Nephron progenitor cell (in vitro differentiated cells): Measurements from ENCODE around the gene SH3RF2.

Experiments
- DNase-seq: peaks from one replicate; pipeline ENCODE4 v3.0.0; 2021
- H3K27ac Mint-ChIP-seq: 2 replicates; pipeline ENCODE4 v1.8.0; 2021; ENCODE audit warnings: mild to moderate bottlenecking, moderate library complexity, mixed read lengths
- H3K27me3 Mint-ChIP-seq: 2 replicates; pipeline ENCODE4 v1.8.0; 2021; ENCODE audit warnings: mild to moderate bottlenecking, low read depth, mixed read lengths; ENCODE audit not compliant: poor library complexity
- H3K36me3 Mint-ChIP-seq: 2 replicates; pipeline ENCODE4 v1.8.0; 2021; ENCODE audit warnings: low read depth, mixed read lengths
- H3K4me1 Mint-ChIP-seq: 2 replicates; pipeline ENCODE4 v1.8.0; 2021; ENCODE audit warnings: mixed read lengths
- H3K4me3 Mint-ChIP-seq: 2 replicates; pipeline ENCODE4 v1.8.0; 2021; ENCODE audit warnings: mild to moderate bottlenecking, moderate library complexity, mixed read lengths
- H3K9me3 Mint-ChIP-seq: 2 replicates; pipeline ENCODE4 v1.8.0; 2021; ENCODE audit warnings: mild to moderate bottlenecking, moderate library complexity, mixed read lengths
- CTCF ChIP-seq: fragments of 200-600 bp; sonication (generic); IDR thresholded peaks from 2 replicates; pipeline ENCODE4 v1.5.0; 2021; ENCODE audit warnings: antibody characterized with exemption

Gene SH3RF2

GRCh38 chr5:145911164-145911563, 25.2 kb upstream of the SH3RF2 start:
- no peak overlapping the region for H3K4me3 Mint-ChIP-seq
- peak overlapping the region; percentile 3 for H3K27ac Mint-ChIP-seq
- DNase-seq: peak; percentile 12
- H3K4me1 Mint-ChIP-seq: peaks cover 11% of the 10 kb centered on the region
- peaks cover 16% of the 10 kb centered on the region for H3K27me3 Mint-ChIP-seq
- no peaks in the 10 kb centered on the region for H3K36me3 Mint-ChIP-seq
- H3K9me3 Mint-ChIP-seq: no peaks in the 10 kb centered on the region
- TF ChIP-seq CTCF: no peak

DNA sequence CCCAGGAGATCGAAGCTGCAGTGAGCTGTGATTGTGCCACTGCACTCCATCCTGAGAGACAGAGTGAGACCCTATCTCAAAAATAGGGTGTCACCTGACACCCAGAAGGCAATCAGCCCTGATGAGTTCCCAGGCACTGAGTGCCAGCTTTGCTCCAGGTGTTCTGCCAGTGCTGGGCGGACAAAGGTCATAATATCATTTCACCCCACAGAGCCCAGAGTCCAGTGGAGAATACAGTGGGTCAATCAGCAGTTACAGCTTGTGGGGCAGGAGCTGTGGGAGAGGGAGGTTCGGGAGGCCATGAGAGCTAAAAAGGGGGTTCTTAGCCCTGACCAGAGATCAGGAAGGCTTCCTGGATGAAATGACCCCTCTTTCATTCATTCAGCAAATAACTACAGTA, 24.4 kb upstream of the SH3RF2 start:
- TF ChIP-seq CTCF: no peak
- DNase-seq: no peak
- H3K27ac Mint-ChIP-seq: no peak overlapping the region
- H3K27me3 Mint-ChIP-seq: peaks cover 12% of the 10 kb centered on the region
- H3K36me3 Mint-ChIP-seq: no peaks in the 10 kb centered on the region
- H3K9me3 Mint-ChIP-seq: no peaks in the 10 kb centered on the region
- no peak overlapping the region for H3K4me3 Mint-ChIP-seq
- H3K4me1 Mint-ChIP-seq: peaks cover 20% of the 10 kb centered on the region

DNA sequence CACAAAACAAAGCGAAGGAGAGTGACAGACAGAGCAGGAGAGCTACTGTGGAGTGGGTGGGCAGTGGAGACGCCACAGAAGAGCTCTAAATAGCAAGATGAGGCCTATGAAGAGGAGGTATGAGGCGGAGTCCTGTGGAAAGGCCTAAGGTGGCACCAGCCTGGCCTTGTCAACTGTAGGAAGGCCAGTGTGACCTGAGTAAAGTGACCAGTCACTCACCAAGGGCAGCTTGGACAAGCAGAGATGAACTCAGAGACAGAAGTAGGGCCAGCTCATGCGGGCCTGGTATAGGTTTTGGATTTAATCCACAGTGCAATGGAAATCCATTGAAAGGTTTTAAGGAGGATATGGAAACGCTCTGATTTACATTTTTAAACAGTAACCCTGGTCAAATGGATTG, 23.8 kb upstream of the SH3RF2 start:
- Mint-ChIP-seq H3K9me3 (no peaks in the 10 kb centered on the region), H3K36me3 (no peaks in the 10 kb centered on the region), H3K27me3 (peaks cover 10% of the 10 kb centered on the region), H3K27ac (no peak overlapping the region), H3K4me1 (peaks cover 24% of the 10 kb centered on the region), H3K4me3 (no peak overlapping the region)
- TF ChIP-seq CTCF: no peak
- no peak for DNase-seq

GRCh38 chr5:145913701-145914100, 22.7 kb upstream of the SH3RF2 start:
- TF ChIP-seq CTCF: no peak
- Mint-ChIP-seq H3K27ac (no peak overlapping the region), H3K4me1 (peaks cover 24% of the 10 kb centered on the region), H3K9me3 (no peaks in the 10 kb centered on the region), H3K4me3 (no peak overlapping the region), H3K27me3 (peaks cover 10% of the 10 kb centered on the region), H3K36me3 (no peaks in the 10 kb centered on the region)
- DNase-seq: no peak

- Mint-ChIP-seq H3K27ac (peak overlapping the region; percentile 44), H3K27me3 (peaks cover 8% of the 10 kb centered on the region), H3K4me1 (peaks cover 22% of the 10 kb centered on the region), H3K9me3 (no peaks in the 10 kb centered on the region), H3K4me3 (no peak overlapping the region), H3K36me3 (no peaks in the 10 kb centered on the region)
- DNase-seq: no peak
- no peak for TF ChIP-seq CTCF
Measured at GRCh38 chr5:145915970-145916638, 20.3 kb upstream of the SH3RF2 start.

- no peaks in the 10 kb centered on the region for H3K36me3 Mint-ChIP-seq
- DNase-seq: no peak
- peaks cover 8% of the 10 kb centered on the region for H3K27me3 Mint-ChIP-seq
- TF ChIP-seq CTCF: no peak
- peaks cover 19% of the 10 kb centered on the region for H3K4me1 Mint-ChIP-seq
- H3K27ac Mint-ChIP-seq: no peak overlapping the region
- H3K4me3 Mint-ChIP-seq: no peak overlapping the region
- H3K9me3 Mint-ChIP-seq: no peaks in the 10 kb centered on the region
Measured at GRCh38 chr5:145917288-145917687, 19.1 kb upstream of the SH3RF2 start.
